C4-2B (cell line): ENCODE results near the gene HOXB8.

Source experiments
- H3K27ac ChIP-seq: fragments of 450-650 bp; 2 replicates; pipeline ENCODE4 v1.5.1; 2017
- ZFX ChIP-seq: fragments of 450-650 bp; IDR thresholded peaks from 2 replicates; pipeline ENCODE4 v1.6.1; 2017
- TF ChIP-seq, protein P1 (sequence below): fragments of 450-650 bp; conservative IDR thresholded peaks from 2 replicates; pipeline ENCODE4 v1.5.1; 2017; ENCODE audit warnings: mild to moderate bottlenecking

HOXB8 gene

DNA sequence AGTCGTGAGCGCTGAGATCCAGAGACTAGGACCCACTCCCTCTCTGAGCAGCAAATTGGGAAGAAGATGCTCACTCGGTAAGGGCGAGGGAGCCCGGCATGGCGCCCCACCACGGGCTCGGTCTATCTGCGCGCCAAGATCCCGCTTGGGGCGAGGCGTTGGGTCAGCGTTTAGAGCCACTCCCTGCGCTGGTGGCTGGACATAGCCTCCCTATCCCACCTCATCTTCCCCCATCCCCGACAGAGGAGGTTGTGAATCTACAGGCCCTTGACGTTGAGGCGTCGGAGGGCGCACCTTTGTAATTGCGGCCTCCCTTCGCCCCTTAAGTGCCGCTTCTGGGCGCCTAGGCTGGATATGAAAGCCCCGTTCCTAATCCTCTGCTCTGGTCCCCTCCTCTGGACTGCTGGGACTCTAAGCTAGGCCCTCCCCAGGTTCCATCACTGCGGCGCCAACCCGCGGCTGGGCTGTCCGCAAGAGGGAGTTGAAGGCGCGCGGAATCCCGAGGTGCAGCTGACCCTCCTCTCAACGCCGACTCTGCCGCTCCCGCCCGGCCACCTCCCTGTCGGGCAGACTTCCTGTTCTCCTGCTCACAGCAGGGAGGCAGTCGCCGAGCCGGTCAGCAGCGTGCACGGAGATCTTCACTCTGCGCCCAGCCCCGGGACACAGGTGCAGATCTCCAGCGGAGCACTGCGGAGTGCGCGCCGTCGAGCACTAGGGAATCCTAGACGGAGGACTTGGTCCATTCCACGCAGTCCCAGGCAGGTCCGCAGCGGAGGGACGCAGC lies 27.2 kb upstream of the HOXB8 start:
- TF ChIP-seq, protein P1, sequence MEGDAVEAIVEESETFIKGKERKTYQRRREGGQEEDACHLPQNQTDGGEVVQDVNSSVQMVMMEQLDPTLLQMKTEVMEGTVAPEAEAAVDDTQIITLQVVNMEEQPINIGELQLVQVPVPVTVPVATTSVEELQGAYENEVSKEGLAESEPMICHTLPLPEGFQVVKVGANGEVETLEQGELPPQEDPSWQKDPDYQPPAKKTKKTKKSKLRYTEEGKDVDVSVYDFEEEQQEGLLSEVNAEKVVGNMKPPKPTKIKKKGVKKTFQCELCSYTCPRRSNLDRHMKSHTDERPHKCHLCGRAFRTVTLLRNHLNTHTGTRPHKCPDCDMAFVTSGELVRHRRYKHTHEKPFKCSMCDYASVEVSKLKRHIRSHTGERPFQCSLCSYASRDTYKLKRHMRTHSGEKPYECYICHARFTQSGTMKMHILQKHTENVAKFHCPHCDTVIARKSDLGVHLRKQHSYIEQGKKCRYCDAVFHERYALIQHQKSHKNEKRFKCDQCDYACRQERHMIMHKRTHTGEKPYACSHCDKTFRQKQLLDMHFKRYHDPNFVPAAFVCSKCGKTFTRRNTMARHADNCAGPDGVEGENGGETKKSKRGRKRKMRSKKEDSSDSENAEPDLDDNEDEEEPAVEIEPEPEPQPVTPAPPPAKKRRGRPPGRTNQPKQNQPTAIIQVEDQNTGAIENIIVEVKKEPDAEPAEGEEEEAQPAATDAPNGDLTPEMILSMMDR: no peak
- no peak for TF ChIP-seq ZFX
- no peak overlapping the region for H3K27ac ChIP-seq

DNA sequence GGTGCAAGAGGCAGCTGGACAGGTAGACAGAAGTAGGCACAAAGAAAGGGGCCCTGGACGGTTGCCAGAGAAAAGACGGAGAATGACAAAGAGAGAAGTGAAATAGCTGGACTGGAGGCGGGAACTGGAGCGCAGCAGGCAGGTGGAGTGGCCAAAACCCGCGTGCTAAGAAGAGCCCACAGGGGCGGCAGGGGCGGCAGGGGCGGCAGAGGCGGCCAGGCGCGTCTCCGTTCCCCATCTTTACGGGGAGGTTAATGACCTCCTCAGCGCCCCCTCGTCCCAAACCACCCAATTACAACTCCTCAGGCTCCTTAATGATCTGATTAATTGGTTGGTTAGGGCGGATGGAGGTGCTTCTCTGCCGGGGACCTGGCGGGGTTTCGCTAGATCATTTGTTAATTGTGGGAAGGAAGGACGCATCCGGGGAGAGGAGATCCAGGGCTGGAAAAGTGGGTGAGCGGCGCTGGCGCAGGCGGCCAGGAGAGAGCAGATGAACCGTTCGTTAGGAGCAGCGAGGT lies 26.5 kb upstream of the HOXB8 start:
- no peak for TF ChIP-seq ZFX
- TF ChIP-seq, protein P1: no peak
- no peak overlapping the region for H3K27ac ChIP-seq

DNA sequence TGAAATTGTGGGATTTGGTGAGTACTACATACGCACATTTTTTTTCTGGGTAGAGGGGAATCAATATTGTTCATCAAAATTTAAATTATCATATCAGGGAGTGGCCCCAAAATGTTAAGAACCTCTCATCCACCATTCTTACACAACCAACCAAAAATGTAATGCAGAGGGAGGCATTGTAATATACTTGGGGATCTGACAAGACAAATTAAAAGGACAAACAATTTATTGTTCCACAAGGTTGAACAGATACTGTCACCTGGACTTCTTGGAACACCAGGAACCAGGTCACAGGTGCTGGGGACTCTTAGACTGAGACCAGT lies 25.7 kb upstream of the HOXB8 start:
- TF ChIP-seq ZFX: no peak
- TF ChIP-seq, protein P1: no peak
- H3K27ac ChIP-seq: no peak overlapping the region

DNA sequence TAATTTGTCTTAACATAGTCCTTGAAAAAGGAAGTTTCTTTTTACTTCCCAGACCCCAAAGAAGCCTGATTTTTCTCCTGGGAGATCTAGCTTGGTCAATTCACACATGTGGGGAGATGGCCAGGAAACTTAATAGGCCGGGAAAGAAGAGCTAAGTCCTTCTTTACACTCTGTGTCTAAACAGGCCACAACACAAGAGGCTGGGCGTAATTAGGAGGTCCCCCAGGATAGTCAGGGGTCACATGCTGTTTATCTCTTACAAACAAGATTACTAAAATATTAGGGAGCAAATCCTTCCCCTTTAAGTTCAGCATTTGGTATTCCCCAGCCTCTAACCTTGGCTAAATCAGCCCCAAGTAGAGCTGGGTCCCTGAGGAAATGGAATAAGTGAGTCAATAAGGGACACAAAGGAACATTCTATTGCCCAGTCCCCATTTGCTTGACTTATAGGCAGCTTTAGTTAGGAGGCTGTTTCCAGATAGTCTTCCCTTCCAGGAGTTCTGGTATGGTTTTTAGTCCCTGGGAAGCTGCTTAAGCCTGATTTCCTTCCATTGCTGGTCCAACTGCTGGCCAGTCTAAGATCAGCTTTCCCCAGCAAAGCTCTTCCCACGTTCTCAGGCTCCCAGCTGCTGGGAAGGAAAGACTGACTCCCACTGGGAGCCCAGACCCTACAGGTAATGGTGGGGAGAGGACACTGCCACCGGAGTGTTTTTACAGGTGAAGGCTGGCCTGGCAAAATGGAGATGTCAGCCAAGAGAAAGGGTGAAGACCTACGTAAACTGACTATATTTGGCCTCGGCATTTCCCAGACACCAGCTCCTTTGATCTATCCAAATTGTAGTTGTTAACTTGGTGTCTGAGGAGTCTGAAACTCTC lies 25.1 kb upstream of the HOXB8 start:
- H3K27ac ChIP-seq: no peak overlapping the region
- TF ChIP-seq, protein P1: no peak
- no peak for TF ChIP-seq ZFX

DNA sequence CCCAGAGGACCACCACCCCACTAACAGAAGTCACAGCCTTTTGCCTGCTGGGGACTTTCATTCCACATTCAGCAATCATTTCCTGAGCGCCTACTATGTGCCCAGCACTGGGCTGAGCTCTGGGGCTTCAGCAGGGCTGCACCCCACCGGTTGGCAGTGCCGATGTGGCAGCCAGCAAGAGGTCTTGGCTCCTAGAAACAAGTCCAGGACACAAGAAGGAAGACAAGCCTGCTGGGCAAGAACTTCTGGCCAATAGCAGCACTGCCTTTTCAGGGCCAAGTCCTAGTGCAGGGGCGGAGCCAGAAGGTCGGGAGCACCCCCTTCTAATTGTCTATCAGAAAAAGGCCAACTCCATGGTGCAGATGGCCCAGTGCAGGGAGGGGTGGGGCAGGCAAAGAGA lies 24.0 kb upstream of the HOXB8 start:
- TF ChIP-seq, protein P1: no peak
- no peak for TF ChIP-seq ZFX
- no peak overlapping the region for H3K27ac ChIP-seq

DNA sequence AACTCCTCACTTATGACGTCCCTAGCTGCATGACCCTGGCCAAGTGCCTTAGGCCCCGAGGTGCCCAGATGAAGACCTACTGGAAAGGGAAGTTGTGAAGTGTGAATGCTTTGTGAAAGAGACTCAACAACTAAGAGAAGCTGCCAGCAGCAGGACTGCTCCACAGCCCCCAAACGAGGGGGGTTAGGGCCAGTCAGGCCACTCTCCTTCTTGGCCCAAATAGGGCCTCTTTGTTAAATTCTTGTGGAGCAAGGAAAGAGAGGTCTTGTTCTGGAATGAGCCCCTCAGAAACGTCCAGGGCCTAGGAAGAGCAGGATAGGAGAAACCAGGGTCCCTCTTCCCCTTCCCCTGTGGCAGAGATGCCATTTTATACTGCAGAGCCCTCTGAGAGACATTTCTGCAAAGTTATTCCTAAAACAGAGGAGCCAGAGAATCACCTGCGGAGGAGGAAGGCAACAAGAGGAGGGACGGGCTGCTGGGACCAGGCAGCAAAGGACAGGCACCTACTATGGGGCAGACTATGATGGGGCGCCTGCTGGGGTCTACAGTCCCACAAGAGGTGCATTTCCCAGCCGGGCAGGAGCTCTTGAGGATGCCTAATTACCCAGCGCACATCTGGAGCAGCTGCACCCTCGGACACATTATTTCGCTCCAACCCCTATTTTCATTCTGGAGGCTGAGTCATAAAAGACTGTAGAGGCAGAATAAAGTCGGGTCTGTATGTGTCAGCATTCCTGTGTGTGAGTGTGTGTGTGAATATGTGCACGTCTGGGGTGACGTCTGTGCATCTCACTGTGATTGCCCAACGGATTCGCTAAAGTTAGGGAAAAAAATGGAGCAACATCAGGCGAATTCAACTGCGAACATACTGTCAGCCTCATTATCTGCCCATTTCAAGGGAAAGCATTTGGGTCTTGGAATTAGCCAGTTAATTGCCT lies 22.5 kb upstream of the HOXB8 start:
- no peak overlapping the region for H3K27ac ChIP-seq
- TF ChIP-seq, protein P1: no peak
- no peak for TF ChIP-seq ZFX
